GM19023 (cell line): ENCODE results near the gene MAML3.
"Not testable (repeated sequence)": the region's sequence is repeated elsewhere in the genome, so short reads cannot be mapped to it uniquely, and the experiment has no call there.

ENCODE experiments used
- ATAC-seq: cut with Tn5 transposase; IDR thresholded peaks from one replicate; pipeline ENCODE4 v1.9.1; 2021; ENCODE audit warnings: mild to moderate bottlenecking, moderate library complexity; ENCODE audit not compliant: unreplicated experiment

MAML3 gene

DNA sequence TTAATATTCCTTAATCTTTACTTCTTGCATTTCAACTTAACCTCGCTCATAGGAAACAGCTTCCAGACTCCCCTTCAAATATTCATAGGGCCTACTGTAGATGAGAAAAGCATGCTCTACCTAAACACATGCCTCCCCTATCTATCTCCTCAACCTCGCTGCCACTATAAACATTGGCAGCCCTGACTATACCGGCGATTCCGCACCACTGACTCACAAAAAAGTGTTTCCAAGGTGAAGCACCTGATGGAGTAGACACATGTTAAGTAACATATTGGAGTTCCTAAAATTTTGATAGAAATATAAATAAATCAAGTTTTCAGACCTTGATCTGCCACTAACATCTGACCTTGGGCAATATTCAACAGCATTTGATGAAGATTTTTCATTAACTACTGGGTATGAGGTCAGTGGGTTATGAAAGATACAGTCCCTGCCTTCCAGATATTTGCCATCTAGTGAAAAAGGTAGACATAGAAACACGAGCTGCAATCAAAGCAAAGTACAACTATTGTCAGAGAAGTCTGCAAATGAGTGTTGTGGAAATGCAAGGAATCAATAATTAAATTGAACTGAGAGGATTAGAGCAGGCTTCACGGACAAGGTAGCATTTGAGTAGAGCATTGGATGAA lies 184.2 kb downstream of the MAML3 start:
- no peak for ATAC-seq

DNA sequence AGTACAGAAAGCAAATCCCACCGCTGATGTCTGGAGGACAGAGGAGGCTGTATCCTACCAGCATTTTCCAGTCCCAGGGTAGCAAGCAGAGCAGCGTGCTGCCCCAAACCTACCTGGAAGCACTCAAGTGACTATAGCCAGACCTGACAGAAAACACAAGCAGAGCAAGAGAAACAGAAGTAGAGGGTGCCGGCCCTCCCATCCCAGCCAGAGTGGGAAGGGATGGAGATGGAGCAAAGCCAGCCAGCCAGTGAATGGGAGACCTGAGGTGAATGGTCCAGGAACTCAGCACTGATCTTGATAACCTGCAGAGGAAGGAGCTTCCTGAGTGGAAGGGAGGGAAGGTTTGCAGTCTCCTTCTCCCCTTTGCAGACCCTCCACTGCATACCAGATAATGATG lies 185.2 kb downstream of the MAML3 start:
- no peak for ATAC-seq

DNA sequence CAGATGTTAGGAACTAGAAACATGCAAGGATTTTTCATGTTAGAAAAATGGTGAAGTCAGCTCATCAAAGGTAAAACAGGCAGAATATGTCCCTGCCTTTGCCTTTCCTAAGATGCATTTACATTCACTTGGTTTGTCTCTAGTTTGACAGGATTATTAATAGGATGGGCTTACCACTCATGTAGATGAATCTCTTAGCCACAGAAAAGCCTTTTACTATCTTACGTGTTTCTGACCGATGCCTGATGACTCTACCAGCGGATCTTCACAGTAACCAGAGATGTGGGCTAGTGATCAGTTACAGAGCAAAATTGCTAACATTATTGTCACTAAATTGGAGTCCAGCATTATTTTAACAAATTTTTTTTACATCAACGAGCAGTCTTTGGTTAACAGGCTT lies 187.6 kb downstream of the MAML3 start:
- ATAC-seq, result no peak

DNA sequence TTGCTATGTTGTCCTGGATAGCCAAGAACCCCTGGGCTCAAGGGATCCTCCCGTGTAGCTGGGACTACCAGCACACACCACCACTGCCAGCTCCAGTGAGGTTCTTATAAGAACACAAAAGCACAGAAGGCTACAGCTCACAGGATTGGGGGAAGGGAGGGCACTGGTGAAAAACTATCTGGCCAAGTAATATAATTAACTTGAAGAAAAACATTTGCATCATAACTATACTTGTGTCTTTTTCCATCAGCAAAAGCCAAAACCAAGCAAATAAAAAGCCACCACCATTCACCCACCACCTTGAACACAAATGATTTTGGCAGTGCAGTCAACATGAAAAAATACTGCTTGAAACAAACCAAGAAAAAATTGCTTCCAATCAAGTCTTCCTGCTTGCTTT lies 188.2 kb downstream of the MAML3 start:
- ATAC-seq, result no peak

DNA sequence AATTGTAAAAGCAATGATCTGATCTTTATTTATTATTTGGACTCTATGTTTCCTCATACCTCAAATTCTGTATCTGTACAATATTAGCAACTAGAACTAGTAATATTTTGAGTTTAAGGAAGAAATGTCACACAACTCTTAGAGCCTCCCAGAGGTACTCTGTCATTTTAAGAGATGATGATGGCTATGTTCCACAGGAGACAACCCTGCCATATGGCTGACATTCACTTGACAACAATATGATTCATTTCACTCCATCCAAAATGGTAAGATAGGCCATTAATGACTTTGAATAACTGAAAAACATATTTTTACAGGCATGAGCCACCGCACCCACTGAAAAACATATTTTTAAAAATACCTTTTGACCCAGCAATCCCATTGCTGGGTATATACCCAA lies 190.3 kb downstream of the MAML3 start:
- ATAC-seq, result no peak

DNA sequence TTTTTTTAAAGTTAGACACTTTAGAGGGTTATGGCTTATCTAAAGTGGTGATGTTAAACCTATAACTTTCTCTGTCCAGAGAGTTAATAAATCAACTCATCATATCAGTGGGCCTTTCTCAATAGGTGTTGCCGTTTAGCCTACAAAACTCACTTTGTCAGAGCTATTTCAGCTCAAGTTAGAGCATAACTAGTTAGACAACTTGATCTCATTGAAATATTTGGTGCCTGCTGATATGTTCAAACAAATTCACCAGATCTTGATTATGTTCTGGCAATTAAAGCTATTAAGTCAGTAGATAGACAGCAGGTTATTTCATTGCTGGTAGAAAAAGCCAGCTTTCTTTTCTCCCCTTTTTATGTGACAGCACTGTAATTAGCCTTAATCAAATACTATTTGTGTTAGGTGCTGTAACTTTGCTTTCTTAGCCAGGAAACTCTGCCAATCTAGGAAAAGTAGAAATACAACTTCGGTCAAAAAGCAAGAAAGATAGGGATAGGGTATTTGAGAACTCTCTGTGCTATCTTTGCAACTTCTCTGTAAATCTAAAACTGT lies 191.8 kb downstream of the MAML3 start:
- no peak for ATAC-seq

DNA sequence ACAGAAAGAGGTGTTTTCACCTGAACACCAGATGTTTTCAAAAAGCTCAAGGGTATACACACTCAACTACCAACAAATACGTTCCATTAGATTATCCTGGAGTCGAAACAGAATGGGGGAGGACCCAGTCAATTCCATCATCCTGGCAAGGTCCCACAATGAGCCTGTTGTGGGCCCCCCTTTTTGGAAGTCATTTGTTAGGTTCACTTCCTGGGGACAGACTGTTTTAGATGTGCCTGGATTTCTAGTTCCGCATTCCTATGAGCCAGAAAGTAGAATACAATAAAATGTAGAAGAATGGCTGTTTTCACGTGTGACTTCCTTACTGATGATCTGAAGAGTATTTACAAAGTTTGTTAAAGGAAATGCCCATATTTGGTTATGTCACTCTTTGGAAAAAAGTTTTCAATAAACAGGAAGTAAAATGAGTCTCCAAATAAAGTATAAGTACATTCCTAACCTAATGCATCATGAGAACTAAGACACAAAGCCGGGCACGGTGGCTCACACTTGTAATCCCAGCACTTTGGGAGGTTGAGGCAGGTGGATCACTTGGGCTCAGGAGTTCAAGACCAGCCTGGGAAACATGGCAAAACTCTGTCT lies 192.5 kb downstream of the MAML3 start:
- ATAC-seq, result no peak

DNA sequence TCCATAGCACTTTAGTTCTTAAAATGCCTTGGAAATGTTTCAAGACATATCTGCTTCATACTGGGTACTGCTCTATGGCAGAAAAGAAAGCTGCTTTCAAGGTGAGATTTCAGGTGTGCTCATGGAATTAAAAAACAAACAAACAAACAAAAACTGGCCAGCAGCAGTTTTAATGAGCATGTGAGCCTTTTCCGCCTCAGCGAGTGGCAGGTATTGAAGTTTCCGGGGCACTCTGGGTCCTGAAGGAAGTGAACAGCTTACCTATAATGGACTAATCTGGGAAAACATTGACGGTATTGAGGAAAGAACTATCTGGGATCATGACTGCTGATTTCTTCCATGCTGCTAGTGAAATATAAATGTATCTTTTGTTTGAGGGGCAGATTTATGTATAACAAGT lies 194.6 kb downstream of the MAML3 start:
- no peak for ATAC-seq

DNA sequence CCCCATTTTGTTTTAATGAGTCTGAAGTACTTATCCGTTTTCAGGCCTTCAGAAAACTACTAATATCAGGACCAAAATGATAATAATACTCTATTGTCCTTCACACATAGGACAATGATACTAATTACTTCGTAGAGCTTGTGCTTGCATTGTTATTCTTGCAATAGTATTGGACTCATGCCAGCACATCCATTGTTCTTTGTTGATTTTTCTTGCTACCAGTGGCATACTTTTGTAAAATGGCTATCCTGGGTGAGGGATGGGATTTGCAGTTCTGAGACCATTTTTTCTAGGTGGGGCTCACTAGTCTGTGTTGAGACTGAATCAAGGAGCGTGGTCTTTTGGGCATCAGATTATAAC lies 195.3 kb downstream of the MAML3 start:
- no peak for ATAC-seq

DNA sequence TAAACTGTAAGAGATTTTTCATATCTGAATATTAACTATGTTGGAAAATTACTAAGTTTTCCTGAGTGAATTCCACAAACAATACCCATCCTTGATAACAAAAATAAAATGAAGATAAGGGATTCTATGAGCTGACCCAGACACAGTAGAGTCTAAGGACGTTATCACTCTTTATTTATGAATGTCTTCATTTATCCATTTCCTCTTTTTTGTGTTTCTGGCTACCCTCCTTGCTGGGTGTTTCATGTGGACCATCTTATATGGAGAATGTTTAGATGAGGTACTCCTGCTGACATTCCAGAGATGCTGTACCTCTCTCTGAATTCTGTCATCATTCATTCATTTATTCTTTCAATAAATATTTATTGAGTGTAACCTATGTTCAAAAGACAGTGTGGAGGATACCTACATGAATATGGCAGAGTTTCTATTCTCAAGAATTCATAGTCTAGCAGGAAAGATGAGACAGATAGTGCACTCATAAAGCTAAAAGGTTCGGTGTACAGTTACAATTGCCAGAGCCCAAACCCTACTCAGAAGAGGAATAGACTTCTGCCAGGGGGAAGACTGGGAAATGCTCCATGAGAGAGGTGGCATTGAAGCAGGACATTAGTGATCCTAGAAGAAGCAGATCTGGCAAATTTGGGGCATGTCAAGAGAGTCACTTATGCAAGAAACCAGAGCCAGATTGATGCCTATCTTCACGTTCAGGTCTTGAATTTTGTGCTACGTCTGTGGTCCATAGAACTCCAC lies 195.8 kb downstream of the MAML3 start:
- no peak for ATAC-seq

DNA sequence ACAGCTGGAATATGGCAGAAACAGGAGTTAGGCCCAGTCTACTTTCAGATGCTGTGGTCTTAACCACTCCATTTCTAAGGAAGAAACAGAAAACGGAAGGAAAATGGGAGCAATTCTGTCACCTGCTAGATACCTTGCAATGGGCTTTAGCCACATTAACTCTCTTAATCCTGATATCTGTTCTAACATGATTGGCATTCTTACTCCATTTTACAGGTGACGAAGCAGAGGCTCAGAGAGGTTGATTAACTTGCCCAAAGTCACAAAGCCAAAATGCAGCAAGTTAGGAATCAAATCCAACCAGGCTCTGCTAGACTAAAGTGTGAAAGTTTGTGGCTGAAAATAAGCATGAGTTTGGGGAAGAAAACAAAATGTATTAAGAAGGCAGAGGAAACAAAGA lies 196.9 kb downstream of the MAML3 start:
- no peak for ATAC-seq

DNA sequence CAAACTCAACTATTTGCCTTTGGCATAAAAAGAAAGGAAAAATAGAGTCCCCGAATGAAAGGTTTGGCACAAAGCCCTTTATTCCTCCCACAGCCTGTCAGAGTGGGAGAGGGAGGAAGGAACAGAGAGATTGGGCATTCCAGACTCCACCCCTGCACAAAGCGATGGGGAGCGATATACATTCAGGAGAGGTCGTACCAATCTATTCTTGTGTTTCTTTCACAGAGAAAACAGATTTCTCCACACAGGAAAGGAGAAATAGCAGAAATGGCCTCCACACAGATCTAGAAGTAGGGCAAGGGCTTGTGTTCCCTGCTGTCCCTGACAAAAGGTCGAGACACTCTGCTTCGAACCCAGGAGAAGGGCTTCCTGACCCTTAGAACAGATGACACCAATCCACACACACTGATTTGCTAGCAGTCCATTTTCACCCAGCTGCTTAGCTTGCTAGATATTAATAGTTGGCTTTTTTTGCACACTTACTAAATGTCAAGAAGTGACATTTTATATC lies 197.4 kb downstream of the MAML3 start:
- ATAC-seq, result no peak

DNA sequence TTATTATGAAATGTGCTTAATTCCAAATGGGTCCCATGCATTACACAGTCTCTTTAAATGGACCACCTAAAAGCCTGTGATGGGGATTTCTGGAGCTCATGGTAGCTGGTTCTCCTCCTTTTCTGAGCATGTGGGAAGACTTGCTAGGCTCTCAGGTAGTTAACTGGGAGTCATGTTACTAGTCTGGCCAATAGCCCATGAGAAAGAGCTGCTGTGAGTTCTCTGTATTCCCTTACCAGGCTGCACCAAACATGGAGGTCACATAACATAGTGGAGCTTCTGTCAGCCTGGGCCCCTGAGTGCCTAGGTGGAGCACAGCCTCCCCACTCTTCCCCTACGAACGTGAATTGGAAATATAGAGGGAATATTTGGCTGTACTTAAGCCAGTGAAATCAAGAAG lies 198.4 kb downstream of the MAML3 start:
- ATAC-seq, result no peak

DNA sequence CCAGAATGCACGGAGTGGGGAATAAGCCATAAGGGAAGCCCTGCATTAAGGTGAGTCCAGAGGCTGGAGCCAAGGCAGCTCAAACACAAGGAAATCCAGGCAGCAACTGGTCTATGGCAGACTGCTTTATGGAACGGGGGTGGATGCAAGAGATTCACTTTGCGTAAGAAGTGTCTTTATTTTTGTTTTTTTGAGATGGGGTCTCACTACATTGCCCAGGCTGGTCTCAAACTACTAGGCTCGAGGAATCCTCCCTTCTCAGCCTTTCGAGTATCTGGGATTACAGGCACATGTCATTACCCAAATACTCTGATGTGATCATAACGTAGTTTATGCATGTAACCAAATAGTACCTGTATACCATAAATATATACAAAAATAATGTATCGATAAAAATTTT lies 199.5 kb downstream of the MAML3 start:
- ATAC-seq, result no peak

DNA sequence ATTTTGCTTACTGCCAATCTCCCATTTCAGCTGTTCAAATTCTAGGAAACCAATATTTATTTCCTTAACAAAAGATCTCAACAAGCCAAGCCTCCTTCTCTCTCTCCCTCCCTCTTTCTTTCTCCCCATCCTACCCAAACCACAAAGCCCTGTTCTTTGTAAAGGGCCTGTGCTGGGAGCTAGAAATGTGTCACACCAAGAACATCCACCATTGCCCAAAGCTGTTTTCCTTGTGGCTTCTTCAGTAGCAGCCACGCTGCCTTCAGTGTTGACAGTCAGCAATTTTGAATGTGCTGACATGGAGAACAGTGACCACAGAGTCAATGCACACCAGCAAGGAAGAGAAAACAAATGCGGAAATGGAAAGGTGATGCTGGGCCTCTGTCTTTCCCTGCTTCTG lies 203.0 kb downstream of the MAML3 start:
- ATAC-seq, result no peak

DNA sequence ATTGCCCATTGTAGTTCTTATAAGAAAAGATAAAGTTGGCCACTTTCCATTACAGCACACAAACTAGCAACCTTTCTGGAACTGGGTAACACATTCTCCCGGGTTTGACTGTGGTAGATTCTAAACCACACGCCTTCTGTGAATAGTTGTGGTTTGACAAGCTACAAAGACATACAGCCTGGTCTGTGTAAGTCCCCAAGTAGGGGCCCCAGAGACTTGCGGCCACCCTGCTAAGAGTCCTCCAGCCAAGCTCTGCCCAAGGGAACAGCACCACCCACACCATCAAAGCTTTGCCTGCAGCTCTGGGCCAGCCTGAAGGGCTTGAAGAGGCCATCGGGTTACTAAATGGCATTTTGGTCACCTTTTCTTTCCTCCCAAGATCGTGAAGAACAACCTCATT lies 203.4 kb downstream of the MAML3 start:
- peak; percentile 82 for ATAC-seq

DNA sequence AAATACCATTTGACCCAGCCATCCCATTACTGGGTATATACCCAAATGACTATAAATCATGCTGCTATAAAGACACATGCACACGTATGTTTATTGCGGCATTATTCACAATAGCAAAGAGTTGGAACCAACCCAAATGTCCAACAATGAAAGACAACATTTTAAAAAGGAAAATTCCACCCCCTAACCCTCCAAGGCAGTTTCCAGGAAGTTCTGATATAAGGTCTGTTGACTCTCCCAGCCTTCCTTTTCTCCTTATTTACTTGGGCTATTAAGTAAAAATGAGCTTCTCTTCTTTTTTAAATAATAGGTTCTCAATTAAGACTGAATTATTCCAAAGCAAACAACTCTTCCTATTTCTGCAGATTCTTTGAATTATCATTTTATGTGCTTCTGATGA lies 209.1 kb downstream of the MAML3 start:
- not testable (repeated sequence) for ATAC-seq

DNA sequence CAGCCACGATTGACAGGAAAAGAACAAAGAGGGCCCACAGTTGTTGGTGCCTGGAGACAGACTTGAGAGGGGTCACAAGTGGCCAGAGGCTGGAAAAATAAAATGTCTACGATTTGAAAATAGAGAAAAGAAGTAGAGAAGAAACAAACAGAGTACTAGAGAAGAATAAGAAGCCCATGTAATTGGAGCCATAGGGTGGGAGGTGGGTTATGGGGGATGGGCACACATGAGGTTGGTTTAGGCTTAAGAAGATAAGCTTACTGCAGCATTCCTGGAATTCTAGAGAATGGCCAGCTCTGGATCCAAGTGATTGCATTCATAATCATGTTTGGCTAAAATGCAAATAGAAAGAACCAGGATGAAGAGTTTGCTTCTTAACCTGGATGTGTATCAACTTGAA lies 210.7 kb downstream of the MAML3 start:
- no peak for ATAC-seq

DNA sequence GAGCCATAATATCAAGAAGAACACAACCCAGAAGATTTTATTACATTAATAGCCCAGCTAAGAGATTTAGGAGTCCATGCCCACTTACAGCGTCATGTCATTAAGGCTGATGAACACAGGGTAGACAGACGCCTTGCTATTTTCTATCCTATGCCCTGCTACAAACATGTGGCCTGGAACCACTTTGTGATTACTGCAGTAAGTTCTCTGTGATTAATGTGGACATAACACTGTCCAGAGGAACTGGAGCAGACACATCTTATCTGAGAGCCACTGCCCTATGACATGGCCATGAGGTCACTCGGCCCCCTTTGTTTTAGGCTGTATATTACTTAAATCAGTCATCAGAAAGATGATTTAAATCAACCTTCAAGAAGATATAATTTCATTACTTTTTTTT lies 211.7 kb downstream of the MAML3 start:
- no peak for ATAC-seq

DNA sequence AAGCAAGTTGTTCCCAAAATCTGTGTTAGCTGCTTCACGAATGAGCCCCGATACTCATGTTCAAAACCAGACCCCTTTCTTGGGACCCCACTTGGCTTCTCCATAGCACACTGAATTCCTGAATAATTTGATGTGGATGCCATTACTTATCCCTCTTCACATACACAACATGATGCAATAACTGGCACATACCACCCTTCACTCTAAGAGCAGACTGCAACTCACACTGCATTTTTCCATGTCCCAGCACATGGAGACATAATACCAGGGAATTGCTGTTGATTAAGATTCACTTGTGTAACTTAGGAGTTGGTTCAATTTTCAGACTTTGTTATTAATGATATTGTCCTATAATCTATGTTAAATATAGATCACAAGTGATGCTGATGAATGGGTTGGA lies 213.4 kb downstream of the MAML3 start:
- ATAC-seq, result no peak

DNA sequence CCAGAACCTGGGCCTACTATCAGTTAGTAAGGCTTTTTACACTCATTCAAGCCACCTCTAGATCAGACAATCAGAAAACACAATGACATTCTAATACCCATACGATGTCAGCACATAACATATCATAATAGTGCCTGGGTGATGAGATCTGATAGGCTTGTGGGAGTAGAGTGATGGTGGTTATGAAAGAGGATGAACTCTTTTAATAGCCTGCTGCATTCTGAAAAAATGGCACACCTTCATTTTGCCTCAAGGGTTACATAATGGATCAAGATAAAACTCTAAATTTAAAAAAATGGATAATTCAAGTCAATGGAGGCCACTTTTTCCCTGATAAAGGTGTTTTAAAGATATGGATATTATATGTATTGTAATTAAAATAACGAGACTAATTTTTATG lies 215.6 kb downstream of the MAML3 start:
- ATAC-seq, result no peak

DNA sequence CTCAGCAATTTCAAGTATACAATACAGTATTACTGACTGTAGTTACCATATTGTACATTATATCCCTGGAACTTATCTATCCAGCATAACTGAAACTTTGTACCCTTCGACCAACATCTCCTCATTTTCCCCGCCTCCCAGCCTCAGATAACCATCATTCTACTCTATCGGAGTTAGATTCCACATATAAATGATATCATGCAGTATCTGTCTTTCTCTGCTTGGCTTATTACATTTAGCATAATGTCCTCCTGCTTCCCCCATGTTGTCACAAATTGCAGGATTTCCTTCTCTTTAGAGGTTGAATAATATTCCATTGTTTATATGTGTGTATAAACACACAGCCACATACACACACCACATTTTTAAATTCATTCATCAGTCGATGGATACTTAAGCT lies 218.1 kb downstream of the MAML3 start:
- no peak for ATAC-seq
